ENCODE data around the gene CEP85L. TPM values are rescaled to one million over a fixed set of nuclear protein-coding genes. Genes with fewer than 3 reads are reported as not detected.

The CEP85L gene
- total RNA-seq, 1 donor from 2014 or later = 12.6 TPM

DNA sequence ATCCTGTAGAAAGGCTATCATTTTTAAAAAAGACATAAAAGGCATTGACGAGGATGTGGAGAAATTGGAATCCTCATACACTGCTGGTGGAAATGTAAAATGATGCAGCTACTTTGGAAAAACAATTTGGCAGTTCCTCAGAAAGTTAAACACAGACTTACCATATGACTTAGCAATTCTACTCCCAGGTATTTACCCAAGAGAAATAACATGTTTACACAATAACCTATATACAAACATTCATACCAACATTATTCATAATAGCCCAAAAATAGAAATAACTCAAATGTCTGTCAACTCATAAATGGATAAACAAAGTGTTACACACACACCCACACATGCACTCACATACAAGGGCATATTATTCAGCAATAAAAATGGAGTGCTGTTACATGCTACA, 23.4 kb upstream of the CEP85L start:
- Histone ChIP-seq H3K79me2 (ENCODE audit: low read depth) (no peaks in the 10 kb centered on the region), H3K36me3 (no peaks in the 10 kb centered on the region), H3K9me3 (ENCODE audit: low read depth) (no peaks in the 10 kb centered on the region), H2AFZ (replicated peaks) (no peak overlapping the region), H3K27ac (no peak overlapping the region), H3K9ac (no peak overlapping the region), H3F3A (ENCODE audit: low read depth) (no peaks in the 10 kb centered on the region), H3K27me3 (no peaks in the 10 kb centered on the region), H4K20me1 (ENCODE audit: low read depth) (no peaks in the 10 kb centered on the region), H3K4me3 (no peak overlapping the region), H3K4me2 (no peak overlapping the region), H3K4me1 (no peaks in the 10 kb centered on the region)
- H3K4me3 Mint-ChIP-seq = no peak overlapping the region
- peaks cover 2% of the 10 kb centered on the region for H3K27me3 Mint-ChIP-seq (ENCODE audit: insufficient read depth, low read depth)
- no peaks in the 10 kb centered on the region for H3K9me3 Mint-ChIP-seq
- TF ChIP-seq EZH2 (IDR thresholded peaks at IDR 0.05) = no peak
- TF ChIP-seq, protein P1, sequence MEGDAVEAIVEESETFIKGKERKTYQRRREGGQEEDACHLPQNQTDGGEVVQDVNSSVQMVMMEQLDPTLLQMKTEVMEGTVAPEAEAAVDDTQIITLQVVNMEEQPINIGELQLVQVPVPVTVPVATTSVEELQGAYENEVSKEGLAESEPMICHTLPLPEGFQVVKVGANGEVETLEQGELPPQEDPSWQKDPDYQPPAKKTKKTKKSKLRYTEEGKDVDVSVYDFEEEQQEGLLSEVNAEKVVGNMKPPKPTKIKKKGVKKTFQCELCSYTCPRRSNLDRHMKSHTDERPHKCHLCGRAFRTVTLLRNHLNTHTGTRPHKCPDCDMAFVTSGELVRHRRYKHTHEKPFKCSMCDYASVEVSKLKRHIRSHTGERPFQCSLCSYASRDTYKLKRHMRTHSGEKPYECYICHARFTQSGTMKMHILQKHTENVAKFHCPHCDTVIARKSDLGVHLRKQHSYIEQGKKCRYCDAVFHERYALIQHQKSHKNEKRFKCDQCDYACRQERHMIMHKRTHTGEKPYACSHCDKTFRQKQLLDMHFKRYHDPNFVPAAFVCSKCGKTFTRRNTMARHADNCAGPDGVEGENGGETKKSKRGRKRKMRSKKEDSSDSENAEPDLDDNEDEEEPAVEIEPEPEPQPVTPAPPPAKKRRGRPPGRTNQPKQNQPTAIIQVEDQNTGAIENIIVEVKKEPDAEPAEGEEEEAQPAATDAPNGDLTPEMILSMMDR (IDR thresholded peaks at IDR 0.05) = no peak
- no peak for TF ChIP-seq EZH2phosphoT487 (IDR thresholded peaks at IDR 0.05)
- H3K36me3 Mint-ChIP-seq = no peaks in the 10 kb centered on the region
- H3K27ac Mint-ChIP-seq = no peak overlapping the region
- H3K4me1 Mint-ChIP-seq = no peaks in the 10 kb centered on the region
- no peak for DNase-seq (ENCODE audit: low spot score)

DNA sequence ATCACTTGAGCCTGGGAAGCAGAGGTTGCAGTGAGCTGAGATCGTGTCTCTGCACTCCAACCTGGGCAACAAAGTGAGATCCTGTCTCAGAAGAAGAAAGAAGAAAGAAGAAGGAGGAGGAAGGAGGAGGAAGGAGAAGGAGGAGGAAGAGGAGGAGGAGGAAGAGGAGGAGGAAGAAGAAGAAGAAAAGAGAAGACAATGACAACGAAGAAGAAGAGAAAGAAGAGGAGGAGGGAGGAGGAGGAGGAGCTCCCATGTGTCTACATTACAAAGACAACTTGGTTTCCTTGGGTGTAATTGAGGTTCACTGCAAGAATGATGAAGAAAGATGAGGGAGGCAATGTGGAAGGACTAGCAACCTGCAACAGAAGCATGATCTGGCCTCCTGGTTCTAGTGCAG, 21.3 kb upstream of the CEP85L start:
- peaks cover 2% of the 10 kb centered on the region for H3K27me3 Mint-ChIP-seq (ENCODE audit: insufficient read depth, low read depth)
- no peaks in the 10 kb centered on the region for H3K4me1 Mint-ChIP-seq
- H3K4me3 ChIP-seq = no peak overlapping the region
- H3K27ac Mint-ChIP-seq = no peak overlapping the region
- no peak overlapping the region for H3K9ac ChIP-seq
- H3K36me3 Mint-ChIP-seq = no peaks in the 10 kb centered on the region
- H4K20me1 ChIP-seq (ENCODE audit: low read depth) = no peaks in the 10 kb centered on the region
- H3K27me3 ChIP-seq = no peaks in the 10 kb centered on the region
- H3K4me2 ChIP-seq = no peak overlapping the region
- TF ChIP-seq, protein P1 (IDR thresholded peaks at IDR 0.05) = no peak
- TF ChIP-seq EZH2 (IDR thresholded peaks at IDR 0.05) (no peak), EZH2phosphoT487 (IDR thresholded peaks at IDR 0.05) (no peak)
- H3K9me3 ChIP-seq (ENCODE audit: low read depth) = no peaks in the 10 kb centered on the region
- H3K36me3 ChIP-seq = no peaks in the 10 kb centered on the region
- no peak overlapping the region for H3K27ac ChIP-seq
- no peaks in the 10 kb centered on the region for H3K4me1 ChIP-seq
- no peaks in the 10 kb centered on the region for H3F3A ChIP-seq (ENCODE audit: low read depth)
- no peak overlapping the region for H3K4me3 Mint-ChIP-seq
- DNase-seq (ENCODE audit: low spot score) = no peak
- no peaks in the 10 kb centered on the region for H3K9me3 Mint-ChIP-seq
- H2AFZ ChIP-seq (replicated peaks) = no peak overlapping the region
- no peaks in the 10 kb centered on the region for H3K79me2 ChIP-seq (ENCODE audit: low read depth)

DNA sequence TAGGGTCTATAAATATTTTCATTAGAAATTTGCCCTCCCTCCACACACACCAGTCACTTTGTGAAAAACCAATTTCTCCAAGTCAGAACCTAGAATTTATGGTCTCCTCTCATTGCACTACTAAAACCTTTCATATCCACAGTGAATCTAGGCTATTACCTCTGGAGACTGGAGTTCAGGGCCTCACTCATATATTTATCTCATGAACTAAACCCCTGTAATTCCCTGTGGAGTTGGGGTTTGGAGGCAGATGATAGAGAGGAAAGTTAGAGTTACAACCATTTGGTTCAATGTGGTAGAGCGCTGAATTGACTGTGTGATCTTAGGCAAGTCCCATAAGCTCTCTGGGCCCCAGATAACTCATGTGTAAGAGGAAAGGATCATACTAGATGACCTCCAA, 18.2 kb upstream of the CEP85L start:
- Mint-ChIP-seq H3K36me3 (no peaks in the 10 kb centered on the region), H3K4me3 (no peak overlapping the region), H3K27me3 (ENCODE audit: insufficient read depth, low read depth) (peaks cover 2% of the 10 kb centered on the region), H3K9me3 (no peaks in the 10 kb centered on the region), H3K27ac (no peak overlapping the region), H3K4me1 (no peaks in the 10 kb centered on the region)
- H3K4me3 ChIP-seq = no peak overlapping the region
- H3K36me3 ChIP-seq = no peaks in the 10 kb centered on the region
- TF ChIP-seq EZH2 (IDR thresholded peaks at IDR 0.05) = no peak
- TF ChIP-seq EZH2phosphoT487 (IDR thresholded peaks at IDR 0.05) = no peak
- TF ChIP-seq, protein P1 (IDR thresholded peaks at IDR 0.05) = no peak
- no peaks in the 10 kb centered on the region for H3K9me3 ChIP-seq (ENCODE audit: low read depth)
- no peak overlapping the region for H3K27ac ChIP-seq
- DNase-seq (ENCODE audit: low spot score) = no peak
- no peaks in the 10 kb centered on the region for H3K4me1 ChIP-seq
- H4K20me1 ChIP-seq (ENCODE audit: low read depth) = no peaks in the 10 kb centered on the region
- no peaks in the 10 kb centered on the region for H3K79me2 ChIP-seq (ENCODE audit: low read depth)
- no peak overlapping the region for H3K9ac ChIP-seq
- H3K4me2 ChIP-seq = no peak overlapping the region
- no peak overlapping the region for H2AFZ ChIP-seq (replicated peaks)
- no peaks in the 10 kb centered on the region for H3F3A ChIP-seq (ENCODE audit: low read depth)
- no peaks in the 10 kb centered on the region for H3K27me3 ChIP-seq
